Inflammatory macrophage treated with lipopolysaccharide for 4 hours (primary cell): ENCODE measurements around the gene MEGF6.

Experiments
- DNase-seq: peaks from one replicate; pipeline ENCODE4 v3.0.0-alpha.2; 2020

MEGF6 gene

DNA sequence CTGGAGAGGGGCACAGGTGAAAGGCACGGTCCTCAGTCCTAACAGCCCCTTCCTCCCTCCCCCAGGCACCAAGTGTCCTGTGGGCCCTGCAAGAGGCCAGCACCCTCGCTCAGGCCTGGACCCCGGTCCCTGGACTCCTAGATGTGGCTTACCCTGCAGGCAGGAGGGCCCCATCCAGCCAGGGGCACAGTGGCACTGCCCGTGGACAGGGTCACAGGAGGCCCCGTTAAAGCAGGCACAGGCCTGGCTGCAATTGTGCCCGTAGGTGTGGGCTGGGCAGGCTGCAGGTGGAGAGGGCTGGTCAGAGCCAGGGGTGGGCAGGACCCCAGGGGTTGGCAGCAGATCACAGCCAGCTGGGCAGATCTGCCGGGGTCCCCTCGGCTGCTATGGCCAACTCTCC, 112.3 kb downstream of the MEGF6 start:
- DNase-seq = no peak

GRCh38 chr1:3498246-3498930, 112.9 kb downstream of the MEGF6 start:
- no peak for DNase-seq

DNA sequence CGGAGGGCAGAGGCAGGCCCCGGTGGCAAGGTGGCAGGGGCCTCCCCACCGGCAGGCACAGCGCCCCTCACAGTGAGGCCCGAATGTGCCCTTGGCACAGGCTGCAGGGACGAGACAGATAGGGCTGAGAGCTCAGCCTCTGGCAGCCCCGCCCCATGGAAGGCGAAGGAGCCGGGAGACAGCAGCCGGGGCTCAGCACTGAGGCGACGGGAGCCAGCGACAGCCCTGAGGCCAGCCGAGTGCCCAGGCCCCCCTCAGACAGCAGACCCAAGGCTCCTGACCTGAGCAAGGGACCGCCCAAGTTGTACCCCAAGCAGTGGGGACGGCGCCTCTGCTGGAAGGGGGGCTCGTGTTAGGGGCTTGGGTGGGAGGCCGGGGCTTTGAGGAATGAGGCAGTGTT, 113.8 kb downstream of the MEGF6 start:
- no peak for DNase-seq

DNA sequence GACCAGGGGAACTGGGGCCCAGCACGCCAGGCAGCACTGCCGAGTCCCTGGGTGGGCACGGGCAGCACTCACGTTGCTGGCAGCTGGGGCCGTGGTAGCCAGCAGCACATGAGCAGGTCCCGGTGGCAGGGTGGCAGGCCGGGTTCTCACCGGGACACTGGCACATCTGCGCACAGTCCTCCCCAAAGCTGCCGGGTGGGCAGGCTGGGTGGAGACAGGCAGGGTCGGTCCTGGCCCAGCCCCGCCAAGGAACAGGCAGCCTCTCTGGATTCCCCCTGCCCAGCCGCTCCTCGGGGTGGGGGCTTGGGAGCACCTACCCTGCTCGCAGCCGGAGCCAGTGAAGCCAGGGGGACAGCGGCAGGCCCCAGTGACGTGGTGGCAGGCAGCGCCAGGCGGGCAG, 114.4 kb downstream of the MEGF6 start:
- DNase-seq = no peak

DNA sequence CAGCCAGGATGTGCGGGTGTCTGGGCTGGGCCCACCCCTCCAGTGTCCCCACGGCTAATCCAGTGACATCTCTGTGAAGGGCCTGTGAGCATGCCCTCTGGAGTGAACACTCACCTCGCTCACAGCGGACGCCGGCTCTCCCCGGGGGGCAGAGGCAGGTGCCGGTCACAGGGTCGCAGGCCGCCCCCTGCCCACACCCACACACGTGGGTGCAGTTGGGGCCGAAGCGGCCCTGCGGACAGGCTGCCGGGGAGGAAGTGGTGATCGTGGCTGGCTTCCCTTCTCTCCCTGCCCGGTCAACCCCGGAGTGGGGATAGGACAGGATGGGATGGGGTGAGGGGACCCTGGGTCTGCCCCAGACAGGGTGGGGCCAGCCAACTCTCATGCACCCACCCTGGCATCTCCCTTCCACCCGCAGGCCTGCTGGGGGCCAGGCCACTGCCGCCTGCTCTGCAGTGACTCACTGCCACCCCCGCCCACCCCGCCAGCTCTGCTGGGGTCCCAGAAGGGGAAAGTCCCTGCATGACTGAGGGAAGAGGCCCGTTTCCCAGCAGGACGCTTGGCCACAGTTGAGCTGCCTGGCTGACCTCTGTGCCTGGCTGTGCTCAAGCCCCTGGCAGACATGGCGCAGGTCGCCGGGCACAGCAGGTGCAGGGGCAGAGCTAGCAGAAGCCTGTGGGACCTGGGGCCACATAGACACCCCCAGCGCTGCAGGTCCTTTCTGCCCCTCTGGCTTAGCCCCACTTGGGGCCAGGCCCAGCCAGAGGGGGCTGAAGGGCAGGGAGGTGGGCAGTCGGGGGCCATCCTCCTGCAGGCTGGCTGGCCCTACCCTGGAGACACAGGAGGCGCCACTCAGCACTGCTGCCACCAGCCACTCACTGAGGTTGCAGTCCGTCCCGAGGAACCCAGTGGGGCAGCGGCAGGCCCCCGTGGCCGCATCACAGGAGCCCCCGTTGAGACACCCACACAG, 115.2 kb downstream of the MEGF6 start:
- peak; percentile 35 for DNase-seq

DNA sequence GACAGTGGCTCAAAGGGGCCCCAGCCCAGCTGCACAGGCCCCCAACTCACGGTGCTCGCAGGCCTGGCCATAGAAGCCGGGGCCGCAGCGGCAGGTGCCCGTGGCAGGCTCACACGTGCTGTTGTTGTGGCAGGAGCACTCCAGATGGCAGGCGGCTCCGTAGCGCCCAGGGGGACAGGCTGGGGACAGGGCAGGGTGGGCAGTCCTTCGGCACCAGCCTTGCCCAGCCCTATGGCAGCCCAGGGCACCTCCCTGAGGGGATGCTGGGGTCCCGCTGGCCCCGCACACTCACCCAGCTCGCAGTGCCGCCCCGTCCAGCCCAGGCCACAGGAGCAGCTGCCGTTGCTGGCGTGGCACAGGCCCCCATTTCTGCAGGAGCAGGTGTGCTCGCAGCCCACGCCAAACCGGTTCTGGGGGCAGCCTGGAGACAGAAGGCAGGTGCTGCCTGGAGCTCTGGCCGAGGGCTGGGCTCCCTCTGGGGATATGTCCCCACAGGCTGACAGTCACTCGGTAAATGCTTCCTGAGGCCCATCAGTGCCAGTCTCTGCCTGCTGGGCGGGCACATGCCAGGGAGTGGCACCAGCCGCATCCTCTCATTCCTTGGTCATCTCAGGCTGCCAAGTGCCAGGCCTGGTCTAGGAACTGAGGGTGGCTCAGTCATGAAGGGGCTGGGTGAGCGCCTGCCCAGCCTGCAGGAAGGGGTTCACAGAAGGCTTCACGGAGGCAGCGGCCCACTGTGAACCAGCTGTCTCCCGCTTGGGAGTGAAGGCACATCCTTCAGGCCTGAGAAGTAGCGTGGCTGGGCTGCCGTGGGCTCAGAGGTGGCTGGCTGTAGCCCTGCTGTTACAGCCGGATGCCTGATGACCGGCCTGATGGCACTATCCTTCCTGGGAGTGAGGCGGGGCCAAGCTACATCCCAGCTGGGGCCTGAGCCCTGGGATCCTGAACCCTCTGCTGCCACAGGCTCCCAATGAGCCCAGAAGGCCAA, 116.7 kb downstream of the MEGF6 start:
- DNase-seq = no peak

DNA sequence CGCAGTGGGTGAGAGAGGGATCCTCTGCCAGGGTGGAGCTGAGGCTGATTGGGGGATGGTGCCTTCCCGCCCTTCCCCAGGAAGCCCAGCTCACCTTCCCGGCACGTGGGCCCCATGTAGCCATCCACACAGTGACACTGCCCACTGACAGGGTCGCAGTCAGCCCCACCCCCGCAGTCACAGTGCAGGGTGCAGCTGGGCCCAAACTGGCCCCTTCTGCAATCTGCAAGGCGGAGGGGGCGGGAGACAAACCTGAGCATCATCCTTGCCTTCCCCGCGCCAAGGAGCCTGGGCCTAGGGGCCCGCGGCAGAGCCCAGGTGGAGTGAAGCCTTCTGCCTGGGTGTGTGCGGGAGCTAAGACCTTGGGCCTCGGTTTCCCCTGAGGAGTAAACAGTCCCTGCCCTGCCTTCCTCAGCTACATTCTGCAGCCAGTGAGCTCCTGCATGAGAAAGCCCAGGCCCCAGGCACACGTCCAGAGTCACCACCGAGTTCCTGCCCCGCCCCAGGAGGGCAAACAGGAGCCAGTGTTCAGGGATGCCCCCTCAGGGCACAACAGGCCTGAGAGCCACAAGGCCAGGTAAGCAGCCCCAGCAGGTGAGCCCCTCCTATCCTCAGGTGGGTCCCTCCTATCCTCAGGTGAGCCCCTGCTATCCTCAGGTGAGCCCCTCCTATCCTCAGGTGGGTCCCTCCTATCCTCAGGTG, 118.6 kb downstream of the MEGF6 start:
- DNase-seq = no peak

DNA sequence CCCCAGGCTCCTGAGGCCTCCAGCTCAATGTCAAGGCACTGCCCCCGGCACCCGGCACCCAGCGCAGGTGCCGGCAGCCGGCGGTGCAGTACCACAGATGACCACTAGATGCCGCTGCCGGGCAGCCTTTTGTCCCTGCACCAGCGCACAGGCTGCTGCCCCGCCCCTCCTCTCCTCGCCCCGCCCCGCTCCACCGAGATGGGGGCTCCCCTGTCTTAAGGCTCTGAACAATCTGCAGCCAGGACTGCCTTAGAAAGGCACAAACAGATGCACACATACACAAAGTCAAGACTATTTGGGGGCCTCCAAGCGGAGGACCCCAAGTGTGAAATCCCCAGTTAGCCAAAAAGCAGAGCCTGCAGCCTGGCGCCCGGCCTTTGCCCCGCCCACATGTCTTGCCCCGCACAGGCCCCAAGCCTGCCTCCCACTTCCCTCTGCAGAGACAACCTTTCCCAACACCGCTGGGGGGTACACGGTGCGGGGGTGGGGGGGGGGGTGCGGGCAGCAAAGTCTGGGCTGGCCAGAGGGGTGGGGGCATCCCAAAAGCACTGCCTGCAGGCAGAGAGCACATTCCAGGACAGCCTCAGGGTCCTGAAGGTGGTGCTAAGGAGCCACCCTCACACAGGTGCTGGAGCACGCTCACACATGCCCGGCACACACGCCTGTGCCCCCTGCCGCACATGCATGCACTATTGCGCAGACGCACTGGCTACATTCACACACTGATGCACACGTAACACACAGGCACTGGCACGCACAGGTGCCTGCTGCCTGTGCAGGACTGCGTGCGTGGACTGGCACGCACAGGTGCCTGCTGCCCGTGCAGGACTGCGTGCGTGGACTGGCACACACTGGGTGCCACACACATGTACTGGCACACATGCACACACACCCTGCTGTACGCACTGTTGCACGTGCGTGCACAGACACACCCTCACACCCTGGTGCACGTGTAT, 119.7 kb downstream of the MEGF6 start:
- peak; percentile 58 for DNase-seq

GRCh38 chr1:3490046-3490745, 121.1 kb downstream of the MEGF6 start:
- no peak for DNase-seq

DNA sequence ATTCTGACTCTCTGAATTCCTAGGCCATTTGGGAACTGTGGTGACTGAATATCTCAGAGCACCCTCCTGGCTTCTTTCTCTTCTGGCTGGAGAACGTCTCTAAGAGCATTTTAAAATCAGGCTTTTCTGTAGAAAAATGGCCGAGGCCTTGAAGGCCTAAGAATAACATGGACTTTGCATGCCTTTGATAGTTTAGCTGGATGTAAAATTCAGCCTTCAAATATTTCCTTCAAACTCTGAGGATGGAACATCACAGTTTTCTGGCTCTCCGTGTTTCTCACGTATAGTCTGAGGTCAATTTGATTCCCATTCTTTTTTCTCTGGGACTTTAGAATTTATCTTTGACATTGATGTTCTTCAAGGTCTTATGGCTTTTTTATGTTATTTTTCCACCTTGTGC, 122.9 kb downstream of the MEGF6 start:
- DNase-seq = no peak

DNA sequence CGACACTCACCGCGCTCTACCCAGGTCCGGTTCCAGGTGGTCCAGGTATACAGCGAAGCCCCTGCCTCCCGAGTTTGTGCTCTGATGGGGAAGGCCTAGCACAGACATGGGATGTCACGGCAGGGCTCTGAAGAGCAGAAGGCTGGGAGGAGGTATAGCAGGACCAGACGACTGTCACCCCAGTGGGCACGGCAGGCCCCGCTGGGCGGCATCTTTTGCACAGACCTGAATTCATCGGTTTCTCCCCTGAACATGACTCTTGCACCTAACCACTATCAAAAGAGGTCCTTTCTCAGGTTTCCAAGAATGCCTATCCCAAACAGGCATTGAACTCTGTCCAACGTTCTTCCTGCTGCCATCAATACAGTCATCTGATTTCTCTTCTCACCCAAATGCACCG, 126.3 kb downstream of the MEGF6 start:
- no peak for DNase-seq

DNA sequence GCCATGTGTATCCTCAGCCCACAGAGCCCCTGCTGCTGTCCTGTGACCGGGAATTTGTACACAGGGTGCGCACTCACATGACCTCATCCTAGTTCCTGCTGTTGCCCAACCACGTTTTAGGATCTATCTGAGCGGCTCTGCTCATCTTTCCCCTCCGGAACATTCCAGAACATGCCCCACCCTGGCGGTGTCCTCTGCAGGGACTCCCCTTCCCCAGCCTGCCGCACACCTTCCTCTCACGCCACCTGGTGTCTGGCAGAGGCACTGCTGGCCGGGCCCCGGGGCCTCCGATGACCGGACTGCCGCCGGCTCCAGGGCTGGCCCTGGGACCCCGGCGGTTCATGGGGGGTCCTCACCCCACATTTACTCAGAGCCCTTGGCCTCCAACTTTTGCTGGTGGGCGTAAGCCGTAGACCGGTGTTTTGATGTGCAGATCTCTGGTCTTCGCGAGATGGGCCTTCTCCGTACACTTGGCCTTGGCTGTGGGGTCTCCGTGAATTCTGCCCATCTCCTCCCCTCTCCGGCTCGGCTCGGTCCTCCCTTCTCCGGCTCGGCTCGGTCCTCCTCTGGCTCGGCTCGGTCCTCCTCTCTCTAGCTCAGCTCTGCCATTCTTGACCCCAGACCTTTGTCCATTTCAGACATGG, 127.4 kb downstream of the MEGF6 start:
- peak; percentile 23 for DNase-seq

DNA sequence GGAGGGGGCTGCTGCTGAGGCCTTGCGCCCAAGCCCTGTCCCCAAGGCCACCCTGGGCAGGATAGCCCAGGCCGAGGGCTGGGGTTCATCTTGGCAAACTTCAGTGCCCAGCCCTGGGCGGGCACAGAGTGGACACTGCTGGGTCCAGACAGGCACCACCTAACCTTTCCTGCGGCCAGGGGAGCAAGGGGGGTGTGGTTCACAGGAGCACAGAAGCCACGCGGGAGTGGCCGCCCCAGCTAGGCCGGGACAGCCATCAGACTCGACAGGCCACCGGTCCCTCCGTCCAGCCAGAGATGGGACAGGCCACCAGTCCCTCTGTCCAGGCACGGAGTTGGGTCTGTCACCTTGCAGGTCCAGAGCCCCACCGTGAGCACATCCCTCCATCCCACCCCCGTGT, 127.9 kb downstream of the MEGF6 start:
- no peak for DNase-seq

DNA sequence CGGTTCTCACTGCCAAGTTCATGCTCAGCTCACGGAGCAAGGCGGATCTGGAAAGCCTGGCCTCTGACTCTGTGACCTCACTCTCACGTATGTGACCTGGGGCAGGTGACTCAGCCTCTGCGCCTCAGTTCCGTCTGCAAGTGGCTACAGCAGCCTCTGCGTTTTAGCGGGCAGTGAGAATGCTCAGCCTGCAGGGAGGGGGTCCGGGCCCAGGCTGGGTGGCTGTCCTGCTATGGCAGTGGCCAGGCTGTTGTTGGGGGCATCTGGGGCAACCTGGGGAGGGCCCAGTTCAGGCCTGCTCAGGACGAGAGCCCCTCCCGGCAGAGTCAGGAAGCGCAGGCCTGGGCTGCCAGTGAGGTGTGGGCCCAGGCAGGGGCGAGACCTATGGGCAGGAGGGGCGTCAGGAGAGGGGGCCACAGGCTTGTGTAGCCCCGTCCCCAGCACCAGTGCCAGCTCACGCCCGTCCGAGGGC, 128.9 kb downstream of the MEGF6 start:
- no peak for DNase-seq

- no peak for DNase-seq
Observed at GRCh38 chr1:3481836-3482375, 129.4 kb downstream of the MEGF6 start.

DNA sequence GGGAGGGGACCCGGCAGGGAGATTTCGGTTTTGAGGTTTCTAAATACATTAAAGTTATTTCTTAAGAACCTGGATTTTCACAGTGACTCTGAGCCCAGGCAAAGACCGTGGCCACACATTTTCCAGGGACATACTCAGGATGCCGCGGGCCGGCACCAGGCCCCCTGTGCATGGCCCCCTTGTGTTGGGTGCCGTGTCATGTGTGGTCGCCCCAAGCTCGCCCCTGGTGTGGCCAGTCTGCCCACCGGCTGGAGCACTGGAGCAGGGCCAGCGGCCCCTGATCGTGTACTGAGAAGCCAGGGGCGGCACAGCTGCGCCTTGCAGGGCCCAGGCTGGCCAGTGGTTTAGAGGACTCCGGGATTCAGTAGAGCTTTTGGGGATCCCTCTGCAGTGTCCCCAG, 130.3 kb downstream of the MEGF6 start:
- DNase-seq = no peak

DNA sequence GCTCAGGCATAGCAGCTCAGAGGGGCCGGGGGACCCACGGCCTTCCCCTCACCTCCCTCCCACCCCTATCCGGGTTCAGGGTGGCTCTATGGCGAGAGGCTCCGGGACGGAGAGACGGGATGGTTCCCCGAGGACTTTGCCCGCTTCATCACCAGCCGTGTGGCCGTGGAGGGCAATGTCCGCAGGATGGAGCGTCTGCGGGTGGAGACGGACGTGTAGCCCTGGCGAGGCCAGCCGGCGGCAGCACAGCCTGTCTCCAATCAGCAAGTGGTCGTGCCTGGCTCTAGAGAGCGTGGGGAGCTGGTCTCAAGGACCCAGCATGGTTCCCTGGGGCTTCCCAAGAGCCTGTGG, 131.0 kb downstream of the MEGF6 start:
- no peak for DNase-seq

GRCh38 chr1:3479511-3480368, 131.6 kb downstream of the MEGF6 start:
- no peak for DNase-seq

DNA sequence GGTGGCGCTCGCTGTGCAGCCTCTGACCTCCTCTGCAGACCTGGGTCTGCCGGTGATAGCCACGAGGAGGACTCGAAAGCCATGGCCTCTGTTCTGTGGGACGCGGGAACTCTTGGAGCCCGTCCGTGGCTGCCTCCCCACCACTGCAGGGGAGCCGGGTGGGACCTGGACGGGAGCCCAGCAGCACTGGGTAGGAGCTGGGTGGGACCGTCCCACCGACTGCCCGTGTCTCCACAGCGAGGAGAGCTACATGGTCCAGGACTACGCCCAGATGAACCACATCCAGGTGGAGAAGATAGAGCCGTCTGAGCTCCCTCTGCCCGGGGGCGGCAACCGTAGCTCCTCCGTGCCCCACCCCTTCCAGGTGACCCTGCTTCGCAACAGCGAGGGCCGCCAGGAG, 133.1 kb downstream of the MEGF6 start:
- DNase-seq = no peak
